Testis (tissue), 3 donors: ENCODE data around the gene TCAF1. TPM values are rescaled to one million over a fixed set of nuclear protein-coding genes. Genes with fewer than 3 reads are reported as not detected.

Experiments
- DNase-seq: peaks from one replicate; pipeline ENCODE4 v3.0.0-alpha.2; 2019
- H3K27ac ChIP-seq, 2 donors: fragments of 200-600 bp; sonication (generic); one replicate each; pipeline ENCODE4 v1.5.1; 2019
- H3K27me3 ChIP-seq: fragments of 200-600 bp; sonication (generic); one replicate; pipeline ENCODE4 v1.5.1; 2019
- H3K36me3 ChIP-seq: fragments of 200-600 bp; sonication (generic); one replicate; pipeline ENCODE4 v1.5.1; 2017; ENCODE audit warnings: low read depth; ENCODE audit errors: missing control alignments
- H3K4me1 ChIP-seq: fragments of 200-600 bp; sonication (generic); one replicate; pipeline ENCODE4 v1.5.1; 2019
- H3K4me3 ChIP-seq, 2 donors: fragments of 200-600 bp; sonication (generic); one replicate each; pipeline ENCODE4 v1.5.1; 2017 to 2019
- H3K9me3 ChIP-seq: fragments of 200-600 bp; sonication (generic); one replicate; pipeline ENCODE4 v1.5.1; 2017
- POLR2A ChIP-seq: fragments of 450-650 bp; IDR thresholded peaks from one replicate; pipeline ENCODE4 v1.6.1; 2017; ENCODE audit warnings: antibody characterized with exemption, mild to moderate bottlenecking, moderate library complexity
- WGBS, 2 donors: methylation state at CpG; one replicate each; pipeline ENCODE4 v1.1.5; 2018; 5-methylcytosine and 5-hydroxymethylcytosine counted together
- intact Hi-C: fragments of 100-400 bp; cut with DNase I; formaldehyde crosslinking; loops from one replicate; pipeline ENCODE4 v1.15.1; 2023; ENCODE audit warnings: low total_unique reads
- polyA plus RNA-seq: library from polyadenylated mRNA; stranded (reverse); fragments of 350-450 nt; fragmentation: Illumina TruSeq; extraction: RNeasy Lipid Tissue Mini Kit (QIAGEN cat#74804); gene quantifications from one replicate; pipeline ENCODE4 v1.2.3, GENCODE V29; 2014; ENCODE audit warnings: low read depth, low replicate concordance; ENCODE audit not compliant: insufficient read depth
- total RNA-seq, 2 donors: library from RNA; depleted of rRNA; stranded (reverse); fragments of >200 nt; gene quantifications; one replicate each; pipeline ENCODE4 v1.2.3, GENCODE V29; 2016
- TF ChIP-seq, protein P1 (sequence below), 3 experiments: fragments of 450-650 bp in 2 of 3; fragments of 200-600 bp in 1 of 3; sonication (generic) in 1 of 3; IDR thresholded peaks; one replicate each; pipeline ENCODE4 v1.5.1; 2016 to 2019; ENCODE audit warnings: antibody characterized with exemption in 3 of 3, mild to moderate bottlenecking in 2 of 3, moderate library complexity in 1 of 3

Gene TCAF1
- total and polyA plus RNA-seq, 3 donors from 2014 or later = 6.2 to 28.7 (median 21.3) TPM

DNA sequence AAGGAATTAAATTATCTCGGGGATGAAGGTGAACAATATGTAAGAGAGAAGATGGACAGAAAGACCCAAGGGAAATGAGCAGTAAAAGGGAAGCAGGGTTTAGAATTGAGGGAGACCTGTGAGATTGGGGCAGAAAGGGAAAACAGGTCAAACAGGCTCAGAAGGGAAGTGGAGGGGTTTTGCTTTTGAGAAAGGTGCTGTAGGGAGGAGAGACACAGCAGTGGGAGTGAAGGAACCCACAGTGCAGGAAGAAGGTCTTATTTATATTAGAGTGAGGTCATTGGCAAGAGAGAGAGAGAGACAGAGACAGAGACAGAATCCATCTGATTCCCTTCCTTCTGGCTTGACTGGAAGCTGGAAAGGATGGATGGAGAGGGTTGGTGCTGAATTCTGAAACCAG, 3.5 kb upstream of the TCAF1 start:
- H3K4me3 ChIP-seq = no peak overlapping the region
- no peaks in the 10 kb centered on the region for H3K36me3 ChIP-seq
- no peak for TF ChIP-seq POLR2A
- TF ChIP-seq, protein P1, sequence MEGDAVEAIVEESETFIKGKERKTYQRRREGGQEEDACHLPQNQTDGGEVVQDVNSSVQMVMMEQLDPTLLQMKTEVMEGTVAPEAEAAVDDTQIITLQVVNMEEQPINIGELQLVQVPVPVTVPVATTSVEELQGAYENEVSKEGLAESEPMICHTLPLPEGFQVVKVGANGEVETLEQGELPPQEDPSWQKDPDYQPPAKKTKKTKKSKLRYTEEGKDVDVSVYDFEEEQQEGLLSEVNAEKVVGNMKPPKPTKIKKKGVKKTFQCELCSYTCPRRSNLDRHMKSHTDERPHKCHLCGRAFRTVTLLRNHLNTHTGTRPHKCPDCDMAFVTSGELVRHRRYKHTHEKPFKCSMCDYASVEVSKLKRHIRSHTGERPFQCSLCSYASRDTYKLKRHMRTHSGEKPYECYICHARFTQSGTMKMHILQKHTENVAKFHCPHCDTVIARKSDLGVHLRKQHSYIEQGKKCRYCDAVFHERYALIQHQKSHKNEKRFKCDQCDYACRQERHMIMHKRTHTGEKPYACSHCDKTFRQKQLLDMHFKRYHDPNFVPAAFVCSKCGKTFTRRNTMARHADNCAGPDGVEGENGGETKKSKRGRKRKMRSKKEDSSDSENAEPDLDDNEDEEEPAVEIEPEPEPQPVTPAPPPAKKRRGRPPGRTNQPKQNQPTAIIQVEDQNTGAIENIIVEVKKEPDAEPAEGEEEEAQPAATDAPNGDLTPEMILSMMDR (IDR thresholded peaks at IDR 0.05) = no peak
- intact Hi-C loops = no loop called here
- peaks cover 6% of the 10 kb centered on the region for H3K4me1 ChIP-seq
- H3K27me3 ChIP-seq = no peaks in the 10 kb centered on the region
- H3K27ac ChIP-seq = no peak overlapping the region
- DNase-seq = no peak
- H3K9me3 ChIP-seq = no peaks in the 10 kb centered on the region
- WGBS, 2 donors = 78 to 79% methylated on average over 1 of the region's 1 CpG

DNA sequence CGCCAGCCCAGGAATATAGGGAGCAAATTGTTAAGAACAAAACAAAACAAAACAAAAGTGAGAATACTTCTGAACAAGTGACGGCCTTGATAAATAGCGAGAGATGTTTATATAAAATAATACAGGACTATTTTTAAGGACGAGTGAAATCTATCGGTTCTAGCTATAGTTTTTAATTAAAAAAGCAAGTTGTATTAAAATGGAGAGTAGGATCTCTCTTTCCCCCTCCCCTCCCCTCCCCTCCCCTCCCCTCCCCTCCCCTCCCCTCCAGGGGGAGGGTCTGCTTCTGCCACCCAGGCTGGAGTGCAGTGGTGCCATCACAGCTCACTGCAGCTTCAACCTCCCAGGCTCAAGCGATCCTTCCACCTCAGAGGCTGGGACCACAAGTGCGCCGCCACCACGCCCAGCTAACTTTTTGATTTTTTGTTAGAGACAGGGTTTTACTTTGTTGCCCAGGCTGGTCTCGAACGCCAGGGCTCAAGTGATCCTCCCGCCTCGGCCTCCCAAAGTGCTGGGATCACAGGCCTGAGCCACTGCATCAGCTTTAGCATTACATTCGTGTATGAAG, 440 bp upstream of the TCAF1 start:
- 38 to 50% methylated on average over 13 to 14 of the region's 14 CpGs for WGBS, 2 donors
- intact Hi-C loops = no loop called here
- peak overlapping the region in 1 of 2 donors; percentile 95 for H3K27ac ChIP-seq
- peak overlapping the region; percentile 85 to 93 for H3K4me3 ChIP-seq
- no peaks in the 10 kb centered on the region for H3K36me3 ChIP-seq
- H3K9me3 ChIP-seq = no peaks in the 10 kb centered on the region
- no peaks in the 10 kb centered on the region for H3K27me3 ChIP-seq
- peaks cover 14% of the 10 kb centered on the region for H3K4me1 ChIP-seq
- TF ChIP-seq POLR2A = no peak
- TF ChIP-seq, protein P1 (IDR thresholded peaks at IDR 0.05) = no peak
- no peak for DNase-seq

DNA sequence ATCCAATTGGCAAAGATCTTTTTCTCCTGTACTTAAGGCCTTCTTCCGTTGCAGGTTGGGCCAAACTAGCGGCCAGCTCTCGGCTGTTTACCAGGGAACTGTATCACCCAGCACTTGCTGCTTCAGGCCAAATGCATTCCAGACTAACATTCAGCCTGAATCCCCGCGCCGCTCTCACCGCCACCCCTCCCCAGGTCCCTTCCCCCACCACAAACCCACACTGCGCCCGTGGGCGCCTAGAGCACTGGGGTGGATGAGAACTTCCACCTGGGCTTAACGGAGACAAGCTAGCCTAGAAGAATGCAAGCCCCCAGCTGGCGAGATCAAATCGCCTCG, 676 bp downstream of the TCAF1 start:
- peak overlapping the region; percentile 91 to 95 for H3K27ac ChIP-seq
- H3K27me3 ChIP-seq = no peaks in the 10 kb centered on the region
- no peaks in the 10 kb centered on the region for H3K36me3 ChIP-seq
- H3K4me3 ChIP-seq = peak overlapping the region; percentile 85 to 93
- intact Hi-C loops = no loop called here
- 0 to 1% methylated on average over 10 to 14 of the region's 14 CpGs for WGBS, 2 donors
- DNase-seq = peak; percentile 72
- H3K9me3 ChIP-seq = no peaks in the 10 kb centered on the region
- TF ChIP-seq, protein P1 (IDR thresholded peaks at IDR 0.05) = no peak
- TF ChIP-seq POLR2A = no peak
- H3K4me1 ChIP-seq = peaks cover 14% of the 10 kb centered on the region

DNA sequence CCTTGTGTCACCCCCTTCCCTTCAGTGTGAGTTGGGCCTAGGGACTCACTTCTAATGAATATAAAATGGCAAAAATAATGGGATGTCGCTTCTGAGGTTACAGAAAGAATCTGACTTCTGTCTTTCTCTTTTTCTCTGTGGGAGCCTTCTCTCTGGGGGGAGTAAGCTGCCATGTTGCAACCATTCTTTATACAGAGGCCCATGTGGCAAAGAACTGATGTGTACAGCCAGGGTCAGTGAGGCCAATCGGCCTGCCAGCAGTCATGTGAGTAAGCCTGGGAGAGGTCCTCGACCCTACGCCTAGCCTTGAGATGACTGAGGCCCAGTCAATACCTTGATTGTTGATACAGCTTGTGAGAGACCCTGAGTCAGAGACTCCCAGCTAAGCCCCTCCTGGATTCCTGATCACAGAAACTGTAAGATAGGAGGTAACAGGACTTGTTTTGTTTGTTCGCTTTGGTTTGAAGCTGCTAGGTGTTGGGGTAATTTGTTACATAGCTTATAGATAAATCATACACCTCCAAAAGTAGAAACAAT, 1.7 kb downstream of the TCAF1 start:
- no peak overlapping the region for H3K4me3 ChIP-seq

More for the DNA sequence above, 1.7 kb downstream of the TCAF1 start:
- Histone ChIP-seq H3K36me3 (no peaks in the 10 kb centered on the region), H3K4me1 (peaks cover 14% of the 10 kb centered on the region), H3K9me3 (no peaks in the 10 kb centered on the region), H3K27me3 (no peaks in the 10 kb centered on the region), H3K27ac (peak overlapping the region in 1 of 2 donors; percentile 95)
- no peak for DNase-seq
- WGBS, 2 donors = 37% methylated on average over 5 of the region's 5 CpGs
- intact Hi-C loops = no loop called here
- no peak for TF ChIP-seq POLR2A
- TF ChIP-seq, protein P1 (IDR thresholded peaks at IDR 0.05) = no peak
